NCI-H2029 (cell line): ENCODE results near the gene PLCE1.

Experiments
- DNase-seq: peaks from one replicate; lab custom pipeline; 2025; lab: John Stamatoyannopoulos, UW

The PLCE1 gene

GRCh38 chr10:94023906-94024305, 30.2 kb downstream of the PLCE1 start:
- no peak for DNase-seq

DNA sequence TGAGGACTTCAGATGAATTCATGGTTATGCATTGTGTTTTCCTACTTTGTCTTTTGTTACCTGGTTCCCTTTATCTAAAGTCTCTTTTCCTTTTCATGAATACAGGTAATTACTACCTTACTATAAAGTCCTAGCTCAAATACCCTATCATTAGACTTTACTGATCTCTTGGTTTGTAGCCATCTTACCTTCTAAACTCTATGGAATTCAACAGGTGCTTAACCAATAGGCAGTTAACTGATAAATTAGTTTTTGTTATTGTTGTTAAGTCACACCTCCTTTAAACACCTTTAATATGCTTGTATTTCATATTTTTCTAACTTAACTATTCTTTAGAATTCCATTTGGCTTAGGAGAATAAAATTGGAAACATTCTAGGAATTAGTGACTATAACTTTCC, 30.7 kb downstream of the PLCE1 start:
- no peak for DNase-seq

GRCh38 chr10:94025806-94026205, 32.1 kb downstream of the PLCE1 start:
- no peak for DNase-seq

DNA sequence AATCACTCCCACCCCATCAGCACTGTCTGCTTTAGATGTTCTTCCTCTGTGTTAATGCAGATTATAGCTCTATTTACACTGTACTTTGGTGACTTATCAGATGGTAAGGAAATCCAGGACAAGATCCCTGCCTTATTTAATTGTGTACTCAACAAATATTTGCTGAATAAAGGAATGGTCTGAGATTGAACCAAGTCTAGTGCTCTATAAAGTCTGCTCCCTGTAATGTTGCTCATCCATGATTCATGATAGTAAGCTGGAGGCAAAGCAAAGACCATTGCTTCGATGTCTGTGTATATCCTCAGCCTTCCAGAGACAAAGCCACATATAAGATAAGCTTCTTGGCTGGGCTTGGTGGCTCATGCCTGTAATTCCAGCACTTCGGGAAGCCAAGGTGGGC, 33.5 kb downstream of the PLCE1 start:
- DNase-seq: no peak

GRCh38 chr10:94029955-94030354, 36.2 kb downstream of the PLCE1 start:
- no peak for DNase-seq

DNA sequence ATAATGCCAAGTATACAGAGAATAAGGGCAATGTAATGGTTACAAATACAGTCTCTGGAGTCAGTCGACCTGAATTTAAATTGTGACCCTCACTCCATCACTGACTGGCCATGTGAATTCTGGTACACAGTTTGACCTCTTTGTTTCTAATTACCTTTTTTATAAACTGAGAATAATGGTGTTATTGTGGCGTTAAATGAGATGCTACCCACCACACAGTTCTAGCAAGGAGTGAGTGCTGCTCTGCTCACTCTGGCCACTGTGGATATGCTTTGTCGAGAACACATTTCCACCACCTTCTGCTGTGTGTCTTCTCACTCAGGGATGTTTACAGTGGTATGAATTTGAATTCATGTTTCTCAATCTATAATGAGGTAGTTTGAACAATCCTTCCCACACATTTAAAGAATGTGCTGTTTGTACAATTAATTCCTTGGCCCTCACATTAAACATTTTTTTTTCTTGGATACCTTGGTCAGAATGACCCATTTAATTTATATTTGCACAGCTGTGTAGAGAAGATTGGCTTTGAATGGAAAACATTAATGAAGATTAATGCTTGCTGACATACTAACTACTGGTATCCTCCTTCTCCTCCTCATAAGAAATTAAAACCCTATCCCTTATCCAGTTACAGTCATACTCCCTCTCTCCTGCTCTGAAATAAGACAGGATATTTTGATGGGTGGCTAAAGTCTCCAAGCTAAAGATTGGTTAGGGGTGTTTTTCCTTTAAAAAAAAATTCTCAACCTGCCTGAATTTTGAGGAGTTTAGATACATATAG, 42.4 kb downstream of the PLCE1 start:
- DNase-seq: no peak

- DNase-seq: no peak
Observed at GRCh38 chr10:94036766-94037033, 43.0 kb downstream of the PLCE1 start.

DNA sequence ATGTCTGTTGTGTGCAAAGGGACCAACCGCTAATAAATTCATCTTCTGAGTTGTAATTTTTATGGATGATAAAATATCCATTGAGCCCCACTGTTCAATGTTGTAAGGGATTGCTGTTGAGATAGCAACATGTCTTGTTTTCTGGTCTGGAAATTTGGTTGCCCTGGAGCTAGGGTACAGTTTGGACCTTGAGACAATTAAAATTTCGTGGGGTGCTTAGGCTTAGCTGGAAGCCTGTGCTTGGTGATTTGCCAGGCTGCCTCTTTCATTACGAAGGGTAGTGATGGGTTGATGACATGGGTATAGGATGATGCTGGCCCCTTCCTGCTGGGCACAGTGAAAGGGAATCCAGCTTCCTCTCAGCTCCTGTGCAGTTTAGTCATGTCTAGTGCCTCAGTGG, 43.6 kb downstream of the PLCE1 start:
- DNase-seq: no peak

DNA sequence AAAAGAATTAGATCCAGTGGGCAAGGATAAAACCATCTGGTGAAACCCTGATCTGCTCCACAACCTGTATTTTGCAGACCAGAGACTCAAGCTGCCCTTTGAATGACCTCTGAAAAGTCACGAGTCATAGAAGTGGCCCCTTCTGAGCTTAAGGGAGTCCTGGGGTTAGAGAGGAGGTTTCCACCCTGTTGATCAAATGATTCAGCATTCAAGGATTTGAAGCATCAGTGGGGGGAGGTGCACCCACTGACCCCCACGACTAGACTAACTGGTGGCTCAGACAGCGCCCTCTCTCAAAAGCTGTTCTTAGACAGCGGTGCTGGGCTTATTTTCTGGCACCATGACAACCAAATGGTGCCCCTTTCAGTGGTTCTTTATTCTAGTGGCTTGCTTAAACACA, 44.3 kb downstream of the PLCE1 start:
- no peak for DNase-seq

- no peak for DNase-seq
Observed at GRCh38 chr10:94041206-94041605, 47.5 kb downstream of the PLCE1 start.

DNA sequence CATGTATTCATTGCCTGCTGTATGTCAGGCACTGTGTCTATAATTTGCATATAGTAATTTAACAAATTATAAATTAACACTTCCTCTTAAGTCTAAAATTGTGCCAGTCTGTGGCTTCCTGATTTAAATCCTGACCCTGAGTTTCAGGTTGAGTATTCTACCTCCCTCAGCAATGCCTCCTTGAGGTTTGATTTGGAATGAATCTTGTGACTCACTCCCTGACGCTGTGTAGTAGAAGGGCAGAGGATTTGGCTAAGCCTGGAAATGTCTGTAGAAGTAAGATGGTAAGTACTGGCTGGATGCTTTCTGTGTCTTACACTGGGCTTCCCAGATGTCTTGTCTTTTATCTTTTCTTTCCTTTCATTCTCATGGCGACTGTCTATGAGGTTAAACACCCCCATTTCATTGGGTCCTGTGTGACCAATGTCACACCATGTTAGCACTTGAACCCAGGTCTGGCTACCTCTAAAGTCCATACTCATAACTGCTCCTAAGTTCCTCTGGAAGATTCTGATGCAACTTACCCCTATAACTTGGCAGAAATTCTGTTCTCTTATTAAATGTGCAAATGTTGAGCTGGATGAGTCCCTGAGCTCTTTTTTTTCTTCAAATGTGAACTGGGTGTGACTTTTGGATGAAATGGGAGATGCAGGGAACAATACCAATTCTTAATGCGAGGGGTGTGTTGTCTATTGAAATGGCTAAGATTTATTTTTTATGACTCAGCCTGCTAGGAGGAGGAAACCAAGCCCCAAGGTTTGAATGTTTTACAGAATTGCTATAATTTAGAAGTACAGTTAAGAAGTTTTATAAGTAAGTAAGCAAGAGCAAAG, 48.5 kb downstream of the PLCE1 start:
- no peak for DNase-seq

DNA sequence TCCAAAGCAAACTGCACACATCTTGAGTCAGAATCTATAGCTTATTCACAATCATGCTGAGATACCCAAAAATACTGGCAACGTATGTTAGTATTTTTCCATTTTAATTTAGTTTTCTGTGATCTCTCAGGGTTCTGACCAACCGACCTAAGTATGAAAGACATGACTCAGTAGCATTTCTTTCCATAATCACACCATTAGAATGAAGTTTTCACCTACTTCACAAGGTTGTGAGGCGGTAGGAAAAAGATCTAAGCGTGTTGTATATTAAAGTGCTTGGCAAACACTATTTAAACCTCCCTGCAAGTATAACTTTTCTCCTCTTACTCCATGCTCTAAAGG, 49.1 kb downstream of the PLCE1 start:
- no peak for DNase-seq
